GM12873 (cell line): ENCODE results near the gene RHOD.

ENCODE experiments used
- CTCF ChIP-seq: IDR thresholded peaks from 2 replicates; pipeline ENCODE4 v1.5.1; 2012; ENCODE audit warnings: low read depth, mild to moderate bottlenecking, moderate library complexity, low read length, control low read depth; ENCODE audit not compliant: insufficient read depth; ENCODE audit errors: missing control alignments

Gene RHOD

GRCh38 chr11:67066333-67066709, 9.7 kb downstream of the RHOD start:
- no peak for TF ChIP-seq CTCF

GRCh38 chr11:67071420-67072284, 15.0 kb downstream of the RHOD start:
- peak; percentile 91 for TF ChIP-seq CTCF

GRCh38 chr11:67072295-67072694, 15.6 kb downstream of the RHOD start:
- no peak for TF ChIP-seq CTCF

- no peak for TF ChIP-seq CTCF
Measured at GRCh38 chr11:67073908-67074307, 17.3 kb downstream of the RHOD start.

GRCh38 chr11:67076202-67076601, 19.6 kb downstream of the RHOD start:
- TF ChIP-seq CTCF = no peak

- no peak for TF ChIP-seq CTCF
Measured at GRCh38 chr11:67079065-67079705, 22.5 kb downstream of the RHOD start.

GRCh38 chr11:67082071-67082791, 25.6 kb downstream of the RHOD start:
- TF ChIP-seq CTCF = peak; percentile 37
